Gastrocnemius medialis (tissue), 4 donors: Measurements from ENCODE around the gene C3orf70. TPM values are rescaled to one million over a fixed set of nuclear protein-coding genes. Genes with fewer than 3 reads are reported as not detected.

ENCODE experiments used
- ATAC-seq, 2 donors: fragments of 150-250 bp; one replicate each; pipeline ENCODE4 v1.9.1; 2016
- DNase-seq, 2 donors: peaks; one replicate each; pipeline ENCODE4 v3.0.0-alpha.2; 2019
- H3K27ac ChIP-seq, 4 donors: fragments of 200-600 bp; sonication (generic); 1 replicate in 1 of 4; 2 replicates in 3 of 4; pipeline ENCODE4 v1.5.1; 2016 to 2018; ENCODE audit warnings: mild to moderate bottlenecking in 2 of 4, moderate library complexity in 1 of 4
- H3K27me3 ChIP-seq, 3 donors: fragments of 200-600 bp; sonication (generic) in 2 of 3; 1 replicate in 1 of 3; 2 replicates in 2 of 3; pipeline versions ENCODE4 v1.5.1 to v1.6.0; 2016 to 2019; ENCODE audit warnings: mild to moderate bottlenecking in 1 of 3, moderate library complexity in 1 of 3
- H3K36me3 ChIP-seq, 2 donors: fragments of 200-600 bp; sonication (generic) in 1 of 2; one replicate each; pipeline ENCODE4 v1.5.1; 2017 to 2018
- H3K4me1 ChIP-seq, 2 donors: fragments of 200-600 bp; sonication (generic) in 1 of 2; one replicate each; pipeline ENCODE4 v1.5.1; 2016 to 2017; ENCODE audit warnings: mild to moderate bottlenecking in 2 of 2
- H3K4me3 ChIP-seq, 4 donors: fragments of 200-600 bp; sonication (generic) in 3 of 4; 1 replicate in 1 of 4; 2 replicates in 3 of 4; pipeline ENCODE4 v1.5.1; 2016 to 2019; ENCODE audit warnings: mild to moderate bottlenecking in 2 of 4
- H3K9me3 ChIP-seq, 3 donors: fragments of 200-600 bp; sonication (generic) in 2 of 3; 1 replicate in 1 of 3; 2 replicates in 2 of 3; pipeline ENCODE4 v1.5.1; 2016 to 2019
- POLR2A ChIP-seq, 2 donors: fragments of 450-650 bp; IDR thresholded peaks; one replicate each; pipeline ENCODE4 v1.6.1; 2017; ENCODE audit warnings: antibody characterized with exemption in 2 of 2, mild to moderate bottlenecking in 2 of 2, moderate library complexity in 2 of 2
- in situ Hi-C, 4 donors: fragments of 200-750 bp; cut with MboI; loops; one replicate each; pipeline versions ENCODE4 v1.15.0 to v1.8.0; 2017; ENCODE audit warnings: low sequenced_read_pairs in 4 of 4
- intact Hi-C: fragments of 100-400 bp; cut with DNase I; formaldehyde crosslinking; loops from one replicate; pipeline ENCODE4 v1.15.1; 2023; ENCODE audit warnings: low total_unique reads
- total RNA-seq, 4 donors: library from RNA; depleted of rRNA; stranded (reverse); fragments of >200 nt; gene quantifications; one replicate each; pipeline versions ENCODE4 v1.1.0 to v1.2.3, GENCODE V29; 2016
- TF ChIP-seq, protein P1 (sequence below), 5 experiments: fragments of 450-650 bp in 3 of 5; fragments of 200-600 bp in 2 of 5; sonication (generic) in 2 of 5; IDR thresholded peaks in 4 of 5; conservative IDR thresholded peaks in 1 of 5; 1 replicate in 4 of 5; 2 replicates in 1 of 5; pipeline ENCODE4 v1.5.1; 2016 to 2019; ENCODE audit warnings: antibody characterized with exemption in 5 of 5, mild to moderate bottlenecking in 3 of 5, moderate library complexity in 3 of 5

Gene C3orf70
- total RNA-seq, 4 donors from 2014 or later: 0.42 to 1.1 (median 0.59) TPM

DNA sequence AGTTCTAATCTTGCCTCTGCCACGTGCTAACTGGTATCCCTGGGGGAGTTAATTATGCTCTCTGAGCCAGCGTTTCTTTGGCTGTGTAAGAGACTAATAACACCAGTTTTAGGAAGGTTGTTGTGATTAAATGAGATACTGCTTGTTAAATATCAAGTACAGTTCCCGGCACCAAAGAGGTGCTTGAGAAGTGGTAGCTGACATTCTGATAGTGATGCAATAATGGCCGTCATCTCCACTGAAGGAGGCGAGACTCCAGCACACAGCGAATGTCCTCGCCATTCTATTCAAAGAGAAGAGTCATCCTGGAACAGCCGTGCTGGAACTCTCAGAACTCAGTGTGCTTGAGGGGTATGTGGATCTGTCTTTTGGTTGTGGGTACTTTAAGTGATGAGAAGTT, 9.8 kb upstream of the C3orf70 start:
- in situ Hi-C loops (no loop called here), intact Hi-C loops (no loop called here)
- no peak for ATAC-seq
- no peak for TF ChIP-seq POLR2A (IDR thresholded peaks at IDR 0.05)
- TF ChIP-seq, protein P1, sequence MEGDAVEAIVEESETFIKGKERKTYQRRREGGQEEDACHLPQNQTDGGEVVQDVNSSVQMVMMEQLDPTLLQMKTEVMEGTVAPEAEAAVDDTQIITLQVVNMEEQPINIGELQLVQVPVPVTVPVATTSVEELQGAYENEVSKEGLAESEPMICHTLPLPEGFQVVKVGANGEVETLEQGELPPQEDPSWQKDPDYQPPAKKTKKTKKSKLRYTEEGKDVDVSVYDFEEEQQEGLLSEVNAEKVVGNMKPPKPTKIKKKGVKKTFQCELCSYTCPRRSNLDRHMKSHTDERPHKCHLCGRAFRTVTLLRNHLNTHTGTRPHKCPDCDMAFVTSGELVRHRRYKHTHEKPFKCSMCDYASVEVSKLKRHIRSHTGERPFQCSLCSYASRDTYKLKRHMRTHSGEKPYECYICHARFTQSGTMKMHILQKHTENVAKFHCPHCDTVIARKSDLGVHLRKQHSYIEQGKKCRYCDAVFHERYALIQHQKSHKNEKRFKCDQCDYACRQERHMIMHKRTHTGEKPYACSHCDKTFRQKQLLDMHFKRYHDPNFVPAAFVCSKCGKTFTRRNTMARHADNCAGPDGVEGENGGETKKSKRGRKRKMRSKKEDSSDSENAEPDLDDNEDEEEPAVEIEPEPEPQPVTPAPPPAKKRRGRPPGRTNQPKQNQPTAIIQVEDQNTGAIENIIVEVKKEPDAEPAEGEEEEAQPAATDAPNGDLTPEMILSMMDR (IDR thresholded peaks at IDR 0.05 in 4 of 5, conservative IDR thresholded peaks at IDR 0.05 in 1 of 5): no peak
- H3K36me3 ChIP-seq: no peaks in the 10 kb centered on the region
- no peak overlapping the region for H3K27ac ChIP-seq
- no peak overlapping the region for H3K4me3 ChIP-seq
- no peaks in the 10 kb centered on the region for H3K4me1 ChIP-seq
- H3K27me3 ChIP-seq: no peaks in the 10 kb centered on the region
- no peak for DNase-seq
- H3K9me3 ChIP-seq: no peaks in the 10 kb centered on the region

DNA sequence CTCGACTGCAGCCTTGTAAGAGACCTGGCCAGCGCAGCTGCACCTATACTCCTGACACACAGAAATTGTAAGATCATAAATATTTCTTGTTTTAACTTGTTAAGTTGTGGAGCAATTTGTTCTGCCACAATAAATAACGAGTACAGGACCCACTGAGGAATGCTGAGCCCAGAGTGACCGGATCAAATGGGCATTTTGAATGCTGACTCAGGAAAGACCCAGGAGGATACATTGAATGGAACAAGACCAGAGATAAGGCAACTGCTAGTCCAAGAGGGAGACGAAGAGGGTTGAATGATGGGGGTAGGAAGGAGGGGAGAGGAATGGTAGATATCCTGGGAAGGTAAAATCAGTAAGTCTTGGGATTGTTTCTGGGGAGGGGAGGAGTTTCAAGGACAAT, 8.9 kb upstream of the C3orf70 start:
- Histone ChIP-seq H3K4me3 (no peak overlapping the region), H3K27me3 (no peaks in the 10 kb centered on the region), H3K9me3 (no peaks in the 10 kb centered on the region), H3K36me3 (no peaks in the 10 kb centered on the region), H3K4me1 (no peaks in the 10 kb centered on the region), H3K27ac (no peak overlapping the region)
- ATAC-seq (no peak), DNase-seq (no peak)
- intact Hi-C loops (no loop called here), in situ Hi-C loops (no loop called here)
- TF ChIP-seq, protein P1 (IDR thresholded peaks at IDR 0.05 in 4 of 5, conservative IDR thresholded peaks at IDR 0.05 in 1 of 5): no peak
- TF ChIP-seq POLR2A (IDR thresholded peaks at IDR 0.05): no peak

DNA sequence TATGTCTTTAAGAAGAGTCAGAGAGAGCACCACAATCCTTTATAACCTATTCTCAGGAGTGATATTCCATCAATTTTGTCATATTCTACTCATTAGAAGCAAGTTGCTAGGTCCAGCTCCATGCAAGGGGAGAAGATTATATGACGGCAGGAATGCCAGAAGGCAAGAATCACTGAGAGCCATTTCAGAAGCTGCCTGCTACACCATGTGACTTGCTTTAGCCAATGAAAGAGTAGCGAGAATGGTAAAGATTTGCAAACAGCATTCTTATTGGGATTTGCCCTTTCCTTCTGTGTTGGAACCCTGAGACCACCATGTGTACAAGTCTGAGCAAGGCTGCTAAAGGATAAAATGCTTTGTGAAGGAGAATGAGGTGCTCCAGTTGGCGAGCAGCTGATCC, 4.5 kb upstream of the C3orf70 start:
- no peak overlapping the region for H3K4me3 ChIP-seq
- ATAC-seq (no peak), DNase-seq (no peak)
- in situ Hi-C loops: no loop called here
- H3K36me3 ChIP-seq: no peaks in the 10 kb centered on the region
- no peaks in the 10 kb centered on the region for H3K4me1 ChIP-seq
- peaks cover 5 to 22% (median 20%) of the 10 kb centered on the region in 3 donors for H3K27me3 ChIP-seq
- intact Hi-C loops: no loop called here
- TF ChIP-seq, protein P1 (IDR thresholded peaks at IDR 0.05 in 4 of 5, conservative IDR thresholded peaks at IDR 0.05 in 1 of 5): no peak
- TF ChIP-seq POLR2A (IDR thresholded peaks at IDR 0.05): no peak
- H3K9me3 ChIP-seq: no peaks in the 10 kb centered on the region
- no peak overlapping the region for H3K27ac ChIP-seq

DNA sequence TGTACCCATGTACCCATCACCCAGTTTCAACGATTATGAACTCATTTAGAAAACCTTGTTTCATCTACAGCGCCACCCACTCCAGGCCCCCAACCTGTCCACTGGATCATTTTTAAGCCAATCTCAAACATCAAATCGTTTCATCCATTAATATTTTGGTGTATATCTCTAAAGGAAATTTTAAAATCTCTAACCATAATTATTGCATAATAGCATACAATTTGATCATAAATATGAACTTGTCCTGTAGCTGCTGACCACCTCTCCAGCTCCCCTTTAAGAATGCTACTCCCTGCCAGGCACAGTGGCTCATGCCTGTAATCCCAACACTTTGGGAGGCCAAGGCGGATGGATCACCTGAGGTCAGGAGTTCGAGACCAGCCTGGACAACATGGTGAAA, 2.8 kb upstream of the C3orf70 start:
- H3K4me1 ChIP-seq: no peaks in the 10 kb centered on the region
- no peaks in the 10 kb centered on the region for H3K36me3 ChIP-seq
- H3K4me3 ChIP-seq: no peak overlapping the region
- TF ChIP-seq, protein P1 (IDR thresholded peaks at IDR 0.05 in 4 of 5, conservative IDR thresholded peaks at IDR 0.05 in 1 of 5): no peak
- no peak for TF ChIP-seq POLR2A (IDR thresholded peaks at IDR 0.05)
- H3K27ac ChIP-seq: no peak overlapping the region
- no peaks in the 10 kb centered on the region for H3K9me3 ChIP-seq
- DNase-seq: no peak
- ATAC-seq: no peak
- in situ Hi-C loops (no loop called here), intact Hi-C loops (no loop called here)
- H3K27me3 ChIP-seq: peaks cover 20 to 37% (median 36%) of the 10 kb centered on the region in 3 donors
